Fibroblast of skin of left quadriceps (primary cell): ENCODE measurements around the gene LDB2.

ENCODE experiments used
- DNase-seq, 2 experiments: peaks; one replicate each; pipeline ENCODE4 v3.0.0-alpha.2; 2013; ENCODE audit warnings: low read depth in 2 of 2

LDB2 gene

DNA sequence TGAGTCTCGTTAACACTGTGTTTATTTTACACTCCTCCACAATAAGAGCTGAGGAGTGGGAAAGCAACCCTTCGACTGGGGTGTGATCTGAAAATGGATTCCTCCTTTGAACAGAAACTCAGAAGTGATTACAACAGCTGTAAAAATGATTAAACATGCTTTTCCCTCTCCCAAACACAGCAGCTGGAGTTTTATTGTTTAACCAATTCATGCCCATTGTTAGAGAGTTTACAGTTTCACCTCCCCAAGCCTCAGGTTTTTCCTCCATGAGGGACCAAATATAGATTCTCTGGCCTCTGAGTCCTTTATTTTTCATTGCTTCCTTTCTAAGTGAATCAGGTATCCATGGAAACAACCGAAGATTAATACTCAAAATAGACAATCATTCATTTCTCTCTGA lies 409.2 kb downstream of the LDB2 start:
- DNase-seq = no peak

DNA sequence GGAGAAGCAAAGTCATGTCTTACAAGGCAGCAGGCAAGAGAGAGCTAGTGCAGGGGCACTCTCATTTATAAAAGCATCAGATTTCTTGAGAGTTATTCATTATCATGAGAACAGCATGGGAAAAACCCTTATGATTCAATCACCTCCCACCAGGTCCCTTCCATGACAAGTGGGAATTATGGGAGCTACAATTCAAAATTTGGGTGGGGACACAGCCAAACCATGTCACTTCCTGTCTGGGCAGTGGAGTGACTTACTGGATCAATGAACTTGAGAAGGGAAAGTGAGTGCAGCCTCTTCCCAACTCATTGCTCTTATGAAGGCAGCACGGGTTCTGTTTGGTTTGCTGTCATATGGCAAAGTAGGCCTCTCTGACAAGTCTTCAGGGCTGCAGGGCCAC lies 410.4 kb downstream of the LDB2 start:
- DNase-seq = no peak

DNA sequence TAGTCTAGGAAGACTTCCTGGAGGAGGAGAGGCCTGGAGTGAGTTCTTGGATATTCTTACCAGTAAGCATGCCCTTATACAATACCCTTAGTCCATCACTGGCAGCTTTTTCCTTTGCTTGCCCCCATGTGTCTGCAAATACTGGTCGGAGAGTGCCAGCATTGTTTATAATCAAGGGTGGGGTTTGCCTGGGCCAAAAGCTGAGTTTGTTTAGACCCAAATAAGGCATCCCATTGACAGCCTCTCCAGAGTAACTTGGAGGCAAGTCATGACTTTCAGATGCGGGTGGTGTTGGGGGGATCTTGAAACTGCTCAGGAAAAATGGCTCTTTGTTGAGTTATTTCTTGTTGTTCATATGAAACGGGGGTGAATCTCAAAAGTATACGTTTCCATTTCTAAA lies 413.7 kb downstream of the LDB2 start:
- no peak for DNase-seq

DNA sequence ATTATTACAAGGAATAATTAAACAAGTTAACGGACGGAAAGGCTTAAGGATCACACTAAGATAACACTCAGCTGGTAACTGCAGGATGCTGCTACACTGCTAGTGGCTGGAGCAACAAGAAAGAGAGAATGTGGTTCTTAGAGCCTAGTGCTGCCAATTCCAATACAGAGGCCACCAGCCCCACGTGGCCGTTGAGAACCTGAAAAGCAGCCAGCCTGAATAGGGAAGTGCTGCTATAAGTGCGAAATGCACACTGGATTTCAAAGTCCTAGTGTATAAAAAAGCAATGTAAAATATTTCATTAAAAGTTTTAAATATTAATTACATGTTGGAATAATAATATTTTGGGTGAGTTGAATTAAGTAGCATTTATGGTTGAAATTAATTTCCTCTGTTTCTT lies 414.9 kb downstream of the LDB2 start:
- DNase-seq = no peak

DNA sequence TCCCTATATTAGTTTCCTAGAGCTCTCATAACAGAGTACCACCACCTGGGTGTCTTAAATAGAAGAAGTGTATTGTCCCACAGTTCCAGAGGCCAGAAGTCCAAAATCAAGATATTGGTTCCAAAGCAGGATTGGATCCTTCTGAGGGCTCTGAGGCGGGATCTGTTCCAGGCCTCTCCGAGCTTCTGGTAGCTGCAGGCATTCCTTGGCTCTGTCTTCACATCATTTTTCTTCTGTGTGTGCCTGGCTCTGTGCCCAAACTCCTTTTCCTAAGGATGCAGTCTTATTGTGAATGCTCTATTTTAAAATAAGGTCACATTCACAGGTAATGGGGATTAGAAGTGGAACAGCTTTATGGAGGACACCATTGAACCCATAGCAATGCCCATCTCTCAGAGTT lies 418.4 kb downstream of the LDB2 start:
- peak in 1 of 2 experiments; percentile 6 for DNase-seq

DNA sequence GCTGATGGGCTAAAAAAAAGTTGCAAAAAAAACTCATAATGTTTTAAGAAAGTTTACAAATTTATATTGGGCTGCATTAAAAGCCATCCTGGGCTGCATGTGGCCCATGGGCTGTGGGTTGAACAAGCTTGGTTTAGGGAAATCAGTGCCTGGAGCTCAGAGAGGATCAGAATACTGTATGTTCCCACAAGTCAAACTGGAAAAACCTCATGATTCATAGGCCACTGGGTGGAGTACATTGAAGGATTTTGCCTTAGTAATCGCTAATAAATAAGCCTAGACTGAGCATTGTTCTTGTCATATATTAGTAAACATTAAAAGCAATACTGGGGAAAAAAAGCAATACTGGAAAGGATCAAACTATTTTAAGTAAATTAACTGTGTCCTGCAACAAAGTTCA lies 425.9 kb downstream of the LDB2 start:
- DNase-seq = no peak

DNA sequence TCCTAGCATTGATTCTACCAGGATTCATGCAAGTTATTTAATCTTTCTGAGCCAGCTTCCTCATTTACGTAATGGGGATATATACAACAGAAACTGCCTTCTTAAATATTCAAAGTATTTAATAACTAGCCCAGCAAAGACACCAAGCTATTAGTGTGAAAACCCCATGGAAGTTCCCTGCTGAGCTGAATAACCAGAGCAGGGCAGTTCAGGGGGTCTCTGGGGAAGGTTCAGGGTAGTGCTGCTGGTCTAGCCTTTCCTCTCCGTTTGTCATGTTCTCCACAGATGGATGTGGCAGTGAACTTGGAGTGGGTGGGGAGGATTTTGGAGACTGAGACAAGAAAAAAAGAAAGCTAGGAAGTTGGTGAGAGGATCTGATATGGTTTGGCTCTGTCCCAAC lies 431.4 kb downstream of the LDB2 start:
- DNase-seq = no peak

DNA sequence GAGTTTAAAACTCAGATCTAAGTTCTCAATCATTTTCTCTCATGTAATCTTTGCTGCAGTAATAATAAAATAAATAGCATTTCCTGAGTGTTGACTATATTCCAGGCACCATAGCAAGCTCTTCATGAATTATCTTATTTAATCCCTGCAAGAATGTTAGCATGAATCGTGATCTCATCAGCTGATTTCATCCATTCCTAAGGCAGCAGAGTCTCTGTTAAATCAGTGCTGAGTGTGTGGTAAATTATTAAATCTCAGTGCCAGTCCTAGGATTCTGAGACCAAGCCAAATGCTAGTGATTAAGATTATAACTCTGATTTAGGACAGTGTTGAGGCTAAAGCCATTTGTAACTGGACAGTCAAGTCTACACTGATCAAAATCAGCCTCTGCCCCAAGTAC lies 431.9 kb downstream of the LDB2 start:
- DNase-seq = no peak

DNA sequence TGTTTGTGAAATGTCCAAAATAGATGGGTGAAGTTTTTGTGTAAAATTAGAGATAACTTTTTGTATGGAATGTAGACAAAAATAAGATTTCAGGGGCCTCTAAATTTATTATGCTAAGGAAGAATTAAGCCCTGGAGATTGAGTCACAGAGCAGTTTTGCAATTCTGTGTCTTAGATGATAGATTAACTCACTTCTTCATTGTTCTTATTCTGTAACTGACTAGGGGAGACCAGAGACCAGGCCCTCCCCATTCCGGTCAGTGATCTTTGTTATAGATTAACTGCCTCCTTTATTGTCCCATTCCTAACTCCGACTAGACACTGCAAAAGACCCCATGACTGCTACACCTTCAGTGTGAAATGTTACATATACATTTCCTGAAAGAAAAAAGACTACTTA lies 433.8 kb downstream of the LDB2 start:
- DNase-seq = no peak

DNA sequence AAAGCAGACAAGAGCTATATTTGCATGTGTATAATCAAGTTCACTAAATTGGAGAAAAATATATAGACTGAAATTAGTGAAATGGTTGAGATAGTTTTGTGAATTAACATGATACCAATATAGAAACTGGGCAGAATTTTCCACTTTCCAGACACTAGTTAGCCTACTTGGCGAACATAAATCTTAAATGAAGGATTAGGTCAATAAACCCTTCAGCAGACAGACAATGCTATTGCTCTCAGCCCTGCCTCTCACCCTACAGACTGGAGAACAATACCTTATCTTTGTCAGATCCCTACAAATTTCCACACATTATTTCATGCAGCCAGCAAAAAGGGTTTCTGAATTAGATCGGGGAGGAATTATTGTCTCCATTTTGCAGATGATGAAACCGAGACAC lies 435.8 kb downstream of the LDB2 start:
- DNase-seq = no peak

DNA sequence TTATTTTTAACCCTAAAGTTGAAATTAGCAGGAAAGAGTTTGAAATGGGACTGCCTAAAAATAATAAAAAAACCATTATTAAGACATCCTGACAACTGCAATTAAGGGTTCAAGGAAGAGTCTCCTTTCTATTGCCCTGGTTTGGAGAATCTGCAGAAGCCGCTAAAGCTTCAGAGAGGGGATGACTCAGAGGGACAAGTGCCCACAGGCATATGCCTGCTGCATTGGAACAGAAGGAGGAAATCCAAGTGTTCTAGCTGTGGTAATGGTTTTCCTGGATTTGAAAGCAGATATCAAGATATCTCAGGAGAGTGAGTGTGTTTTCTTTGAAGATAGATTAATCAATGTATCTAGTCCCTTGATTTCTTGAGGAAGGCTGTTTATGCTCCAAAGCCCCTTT lies 437.1 kb downstream of the LDB2 start:
- no peak for DNase-seq

DNA sequence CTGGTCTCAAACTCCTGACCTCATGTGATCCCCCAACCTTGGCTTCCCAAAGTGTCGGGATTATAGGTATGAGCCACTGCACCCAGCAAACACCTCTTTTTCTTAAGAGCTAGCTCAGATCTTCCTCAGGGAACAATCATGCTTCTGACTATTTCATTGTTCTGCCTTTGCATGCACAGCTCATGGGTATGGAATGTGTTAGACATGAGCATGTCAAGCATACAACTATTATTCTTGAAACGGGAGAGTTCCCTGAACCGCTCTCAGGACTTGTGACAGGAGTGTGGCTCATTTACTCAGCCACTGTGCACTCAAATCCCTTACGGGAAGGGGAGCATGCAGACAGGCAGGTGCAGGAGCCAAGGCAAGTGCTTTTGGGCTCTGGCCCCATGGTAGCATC lies 440.5 kb downstream of the LDB2 start:
- no peak for DNase-seq
